T-cell (primary cell): ENCODE results near the gene ABCC12. TPM values are rescaled to one million over a fixed set of nuclear protein-coding genes. Genes with fewer than 3 reads are reported as not detected.

ENCODE experiments used
- ATAC-seq, 4 experiments: fragments of 200-7000 bp in 3 of 4; fragments of 150-1000 bp in 1 of 4; cut with Tn5 transposase; replicated peaks in 1 of 4; 1 replicate in 3 of 4; 2 replicates in 1 of 4; pipeline ENCODE4 v1.10.0; 2021; ENCODE audit warnings: moderate library complexity in 3 of 4, mild to moderate bottlenecking in 2 of 4, moderate number of reproducible peaks in 1 of 4
- CTCF ChIA-PET, 2 donors: fragments of 300-600 bp; sonication (Branson Sonifier 250); formaldehyde crosslinking; loops; one replicate each; lab custom pipeline; 2022; ENCODE audit warnings: antibody characterized with exemption in 2 of 2; lab: Charles Lee
- POLR2A ChIA-PET, 2 donors: fragments of 300-600 bp; sonication (Branson Sonifier 250); formaldehyde crosslinking; loops; one replicate each; lab custom pipeline; 2022; ENCODE audit warnings: antibody characterized with exemption in 2 of 2; lab: Charles Lee
- DNase-seq, 35 experiments: peaks; one replicate each; pipeline versions ENCODE4 v3.0.0 to v3.0.0-alpha.2; 2013 to 2023
- H3K27ac ChIP-seq: one replicate; pipeline ENCODE4 v1.5.1; 2013; ENCODE audit warnings: low read length
- H3K27me3 ChIP-seq, 2 experiments: replicated peaks in 1 of 2; 1 replicate in 1 of 2; 2 replicates in 1 of 2; pipeline versions ENCODE4 v1.6.1 to v1.7.0; 2013; ENCODE audit warnings: low read length in 1 of 2, mixed read lengths in 1 of 2; ENCODE audit not compliant: control insufficient read depth in 2 of 2, insufficient read depth in 2 of 2; ENCODE audit errors: extremely low read depth in 1 of 2
- H3K36me3 ChIP-seq, 2 donors: 1 replicate in 1 of 2; 2 replicates in 1 of 2; pipeline versions ENCODE4 v1.6.1 to v1.7.0; 2013; ENCODE audit warnings: low read length in 1 of 2; ENCODE audit not compliant: control insufficient read depth in 2 of 2, insufficient read depth in 1 of 2; ENCODE audit errors: extremely low read depth in 1 of 2
- H3K4me1 ChIP-seq, 2 experiments: 1 replicate in 1 of 2; 2 replicates in 1 of 2; pipeline versions ENCODE4 v1.6.1 to v1.7.0; 2013; ENCODE audit warnings: low read length in 2 of 2, mixed read lengths in 1 of 2; ENCODE audit not compliant: insufficient read depth in 2 of 2, control insufficient read depth in 1 of 2; ENCODE audit errors: extremely low read depth in 1 of 2
- H3K4me3 ChIP-seq, 2 donors: 1 replicate in 1 of 2; 2 replicates in 1 of 2; pipeline versions ENCODE4 v1.5.1 to v1.7.0; 2013; ENCODE audit warnings: mild to moderate bottlenecking in 2 of 2, low read length in 1 of 2, moderate library complexity in 1 of 2; ENCODE audit not compliant: control insufficient read depth in 1 of 2; ENCODE audit errors: extremely low read depth in 1 of 2
- H3K9me3 ChIP-seq: 2 replicates; pipeline ENCODE4 v1.7.0; 2013
- H3K27ac Mint-ChIP-seq, 2 donors: one replicate each; pipeline ENCODE4 v1.8.0; 2020 to 2021; ENCODE audit warnings: mild to moderate bottlenecking in 2 of 2, mixed read lengths in 2 of 2
- H3K27me3 Mint-ChIP-seq, 2 donors: one replicate each; pipeline ENCODE4 v1.8.0; 2021 to 2022; ENCODE audit warnings: mixed read lengths in 2 of 2
- H3K36me3 Mint-ChIP-seq: one replicate; pipeline ENCODE4 v1.8.0; 2021; ENCODE audit warnings: mixed read lengths
- H3K4me1 Mint-ChIP-seq, 3 donors: one replicate each; pipeline ENCODE4 v1.8.0; 2020 to 2022; ENCODE audit warnings: mixed read lengths in 3 of 3, mild to moderate bottlenecking in 1 of 3
- H3K4me3 Mint-ChIP-seq, 3 donors: one replicate each; pipeline ENCODE4 v1.8.0; 2020 to 2022; ENCODE audit warnings: mild to moderate bottlenecking in 3 of 3, mixed read lengths in 3 of 3, moderate library complexity in 3 of 3
- H3K9me3 Mint-ChIP-seq, 3 donors: one replicate each; pipeline ENCODE4 v1.8.0; 2020 to 2022; ENCODE audit warnings: mixed read lengths in 3 of 3
- WGBS: methylation state at CpG from one replicate; pipeline ENCODE4 v1.1.5; 2013; ENCODE audit warnings: missing lambda C conversion rate; ENCODE audit not compliant: insufficient coverage; 5-methylcytosine and 5-hydroxymethylcytosine counted together
- total RNA-seq, 35 experiments: library from RNA in 6 of 35; stranded (reverse) in 6 of 35; fragments of 120-200 nt in 1 of 35; gene quantifications; one replicate each; pipeline versions ENCODE4 v1.2.1 to v1.2.4 and lab custom pipeline; 2013 to 2026

Gene ABCC12
- total RNA-seq, 5 donors from 2014 or later (not counting 1 experiment from before 2014, with no cell fraction given) = not detected

DNA sequence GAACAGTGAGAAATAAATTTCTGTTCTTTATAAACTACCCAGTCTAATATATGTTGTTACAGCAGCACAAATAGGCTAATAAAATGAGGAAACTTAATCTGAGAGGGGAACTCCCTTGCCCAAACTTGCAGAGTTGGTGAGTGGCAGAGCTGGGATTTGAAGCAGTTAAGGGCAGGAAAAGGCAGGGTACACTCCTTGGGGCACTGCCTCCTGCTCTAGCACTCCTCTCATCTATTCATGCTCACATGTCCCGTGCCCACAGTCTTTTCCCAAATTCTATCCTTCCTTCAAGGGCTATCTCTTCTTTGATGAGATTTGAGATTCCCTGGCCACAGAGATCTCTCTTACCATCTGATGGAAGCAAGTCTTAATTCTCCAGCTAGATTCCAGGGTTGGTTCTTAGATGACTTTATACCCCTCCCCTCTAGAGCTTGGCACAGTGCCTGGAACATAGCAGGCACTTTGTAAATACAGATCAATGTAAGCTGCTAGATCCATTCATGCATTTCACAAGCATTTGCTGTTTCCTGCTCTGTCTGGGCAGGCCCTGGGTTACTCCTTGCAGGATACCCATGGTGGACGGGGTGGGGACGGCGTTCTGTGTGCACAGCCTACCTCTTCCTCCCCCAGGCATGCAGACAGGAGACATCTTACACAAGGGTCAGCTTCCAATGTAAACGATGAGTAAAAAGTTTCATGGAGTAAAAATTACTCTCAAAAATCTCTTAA, 39.2 kb upstream of the ABCC12 start:
- CTCF ChIA-PET = no interaction called here
- no peaks in the 10 kb centered on the region for H3K36me3 ChIP-seq
- H3K27ac ChIP-seq = no peak overlapping the region
- H3K9me3 Mint-ChIP-seq = peaks cover 0 to 3% (median 0%) of the 10 kb centered on the region in 3 donors
- H3K4me3 ChIP-seq = no peak overlapping the region
- H3K36me3 Mint-ChIP-seq = no peaks in the 10 kb centered on the region
- H3K27me3 ChIP-seq = peaks cover 0 to 3% of the 10 kb centered on the region in 2 experiments
- H3K4me1 ChIP-seq = no peaks in the 10 kb centered on the region
- H3K27me3 Mint-ChIP-seq = peaks cover 0 to 5% of the 10 kb centered on the region in 2 donors
- 78% methylated on average over 1 of the region's 5 CpGs for WGBS
- ATAC-seq = no peak
- H3K4me3 Mint-ChIP-seq = no peak overlapping the region
- POLR2A ChIA-PET = no interaction called here
- H3K9me3 ChIP-seq = no peaks in the 10 kb centered on the region
- no peak for DNase-seq
- no peaks in the 10 kb centered on the region for H3K4me1 Mint-ChIP-seq
- H3K27ac Mint-ChIP-seq = no peak overlapping the region

DNA sequence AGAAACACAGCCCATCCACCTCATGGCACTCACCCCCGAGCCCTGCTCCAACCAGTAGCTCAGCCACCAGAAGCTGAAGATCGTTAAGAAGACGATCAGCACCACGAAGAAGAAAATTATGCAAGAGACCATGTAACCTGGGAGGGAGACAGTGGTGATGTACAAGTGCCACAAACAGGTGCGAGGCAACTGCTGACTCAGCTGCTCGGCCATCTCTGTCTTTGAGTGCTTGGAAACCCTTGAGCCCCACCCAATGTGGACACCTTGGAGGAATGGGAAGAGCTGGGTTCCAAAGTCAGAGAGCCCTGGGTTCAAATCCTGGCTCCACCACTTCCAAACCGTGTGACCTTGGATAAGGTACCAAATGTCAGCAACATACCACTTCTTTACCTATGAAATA, 38.1 kb upstream of the ABCC12 start:
- Mint-ChIP-seq H3K4me3 (no peak overlapping the region), H3K4me1 (no peaks in the 10 kb centered on the region), H3K36me3 (no peaks in the 10 kb centered on the region), H3K9me3 (peaks cover 0 to 3% (median 0%) of the 10 kb centered on the region in 3 donors), H3K27me3 (peaks cover 0 to 5% of the 10 kb centered on the region in 2 donors), H3K27ac (no peak overlapping the region)
- 83% methylated on average over 2 of the region's 7 CpGs for WGBS
- H3K4me1 ChIP-seq = no peaks in the 10 kb centered on the region
- H3K36me3 ChIP-seq = no peaks in the 10 kb centered on the region
- peaks cover 0 to 3% of the 10 kb centered on the region in 2 experiments for H3K27me3 ChIP-seq
- no peak overlapping the region for H3K4me3 ChIP-seq
- ATAC-seq = no peak
- no peak overlapping the region for H3K27ac ChIP-seq
- H3K9me3 ChIP-seq = no peaks in the 10 kb centered on the region
- ChIA-PET POLR2A (no interaction called here), CTCF (no interaction called here)
- no peak for DNase-seq

DNA sequence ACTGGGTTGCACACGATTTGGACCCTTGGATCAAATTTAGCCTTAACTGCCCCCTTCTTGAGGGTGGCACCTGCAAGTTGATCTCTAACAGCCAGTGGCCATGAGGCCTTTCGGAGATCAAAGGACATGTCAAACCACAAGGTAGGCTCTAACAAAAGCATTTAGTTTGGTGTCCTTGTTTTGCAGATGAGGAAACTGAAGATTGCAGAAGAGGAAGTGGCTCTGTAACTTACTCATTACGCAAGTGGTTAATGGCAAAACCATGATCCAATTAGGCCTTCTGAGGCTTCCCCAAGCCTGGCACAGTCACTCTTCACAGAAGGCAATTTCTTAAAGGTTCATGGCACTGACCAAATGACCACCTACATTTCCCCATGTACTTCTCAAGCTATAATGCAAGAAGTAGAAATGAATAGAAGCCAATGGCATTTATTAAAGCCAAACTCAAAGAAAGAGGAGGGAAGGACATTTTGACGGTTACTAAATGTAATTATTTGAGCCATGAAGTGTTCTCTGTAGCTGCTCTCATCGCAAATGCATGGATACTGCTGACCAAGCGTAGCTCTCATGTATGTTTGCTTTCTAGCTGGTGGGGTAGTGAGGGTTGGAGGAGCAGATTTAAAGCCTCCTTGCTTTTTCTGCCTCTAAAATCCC, 32.8 kb upstream of the ABCC12 start:
- POLR2A ChIA-PET = no interaction called here
- ATAC-seq (no peak), DNase-seq (no peak)
- Histone ChIP-seq H3K27ac (no peak overlapping the region), H3K9me3 (no peaks in the 10 kb centered on the region), H3K4me1 (no peaks in the 10 kb centered on the region), H3K4me3 (no peak overlapping the region), H3K27me3 (peaks cover 0 to 3% of the 10 kb centered on the region in 2 experiments), H3K36me3 (no peaks in the 10 kb centered on the region)
- Mint-ChIP-seq H3K4me3 (no peak overlapping the region), H3K4me1 (peaks cover 0 to 7% (median 4%) of the 10 kb centered on the region in 3 donors), H3K27me3 (peaks cover 0 to 3% of the 10 kb centered on the region in 2 donors), H3K9me3 (no peaks in the 10 kb centered on the region), H3K36me3 (no peaks in the 10 kb centered on the region), H3K27ac (no peak overlapping the region)
- CTCF ChIA-PET = interaction anchor here in 1 of 2 donors (0.7 kb wide), 1 partner anchor 24 kb away, joined by 3 read pairs; no protein-coding TSS in a partner anchor
- 53% methylated on average over 3 of the region's 6 CpGs for WGBS

DNA sequence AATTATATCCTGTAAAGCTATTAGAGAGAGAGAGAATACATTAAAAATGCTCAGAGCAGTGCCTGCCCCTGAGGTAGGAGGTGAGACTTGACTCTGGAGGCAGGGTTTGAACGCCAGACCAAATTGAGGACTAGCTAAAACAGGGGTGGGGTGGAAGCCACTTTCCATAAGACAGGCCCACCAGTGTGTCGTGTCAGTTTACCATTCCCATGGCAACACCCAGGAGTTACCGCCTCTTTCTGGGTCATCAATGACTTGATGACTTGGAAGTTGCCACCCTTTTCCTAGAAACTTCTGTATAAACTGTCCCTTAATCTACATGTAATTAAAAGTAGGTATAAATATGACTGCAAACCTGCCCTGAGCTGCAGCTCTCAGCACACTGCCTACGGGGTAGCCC, 32.0 kb upstream of the ABCC12 start:
- POLR2A ChIA-PET = no interaction called here
- Mint-ChIP-seq H3K9me3 (no peaks in the 10 kb centered on the region), H3K36me3 (no peaks in the 10 kb centered on the region), H3K4me1 (peaks cover 0 to 7% (median 4%) of the 10 kb centered on the region in 3 donors), H3K4me3 (no peak overlapping the region), H3K27me3 (no peaks in the 10 kb centered on the region), H3K27ac (no peak overlapping the region)
- H3K4me1 ChIP-seq = no peaks in the 10 kb centered on the region
- H3K27me3 ChIP-seq = peaks cover 0 to 5% of the 10 kb centered on the region in 2 experiments
- no peak for ATAC-seq
- CTCF ChIA-PET = interaction anchor here in 1 of 2 donors (0.6 kb wide), 1 partner anchor 1150 kb away, joined by 5 read pairs; no protein-coding TSS in a partner anchor
- 81% methylated on average over 2 of the region's 4 CpGs for WGBS
- no peak overlapping the region for H3K27ac ChIP-seq
- no peak for DNase-seq
- no peaks in the 10 kb centered on the region for H3K9me3 ChIP-seq
- H3K36me3 ChIP-seq = no peaks in the 10 kb centered on the region
- no peak overlapping the region for H3K4me3 ChIP-seq

DNA sequence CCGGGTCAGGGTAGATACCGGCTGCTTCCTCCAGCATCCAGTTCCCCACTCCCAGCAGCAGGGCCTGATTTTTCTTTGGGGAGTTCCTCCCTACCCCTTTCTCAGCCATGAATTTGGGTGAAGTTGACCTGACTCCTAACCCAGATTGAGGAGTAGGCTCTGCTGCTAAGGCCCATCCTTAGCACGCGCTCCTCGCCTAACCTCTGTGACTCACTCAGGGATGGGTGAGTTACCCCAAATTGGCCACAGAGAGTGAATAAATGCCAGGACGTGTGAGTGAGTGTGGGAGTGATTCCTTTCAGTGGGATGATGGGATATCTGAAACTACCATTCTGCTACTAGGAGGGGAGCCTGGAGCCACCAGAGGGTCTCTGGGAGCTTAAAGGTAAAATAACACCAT, 28.9 kb upstream of the ABCC12 start:
- Histone ChIP-seq H3K27me3 (peaks cover 0 to 5% of the 10 kb centered on the region in 2 experiments), H3K27ac (no peak overlapping the region), H3K36me3 (no peaks in the 10 kb centered on the region), H3K4me1 (no peaks in the 10 kb centered on the region), H3K4me3 (no peak overlapping the region), H3K9me3 (no peaks in the 10 kb centered on the region)
- ATAC-seq = no peak
- Mint-ChIP-seq H3K9me3 (no peaks in the 10 kb centered on the region), H3K36me3 (no peaks in the 10 kb centered on the region), H3K27me3 (no peaks in the 10 kb centered on the region), H3K4me3 (no peak overlapping the region), H3K4me1 (peaks cover 0 to 7% (median 4%) of the 10 kb centered on the region in 3 donors), H3K27ac (no peak overlapping the region)
- ChIA-PET CTCF (no interaction called here), POLR2A (no interaction called here)
- DNase-seq = no peak
- 95% methylated on average over 4 of the region's 6 CpGs for WGBS

DNA sequence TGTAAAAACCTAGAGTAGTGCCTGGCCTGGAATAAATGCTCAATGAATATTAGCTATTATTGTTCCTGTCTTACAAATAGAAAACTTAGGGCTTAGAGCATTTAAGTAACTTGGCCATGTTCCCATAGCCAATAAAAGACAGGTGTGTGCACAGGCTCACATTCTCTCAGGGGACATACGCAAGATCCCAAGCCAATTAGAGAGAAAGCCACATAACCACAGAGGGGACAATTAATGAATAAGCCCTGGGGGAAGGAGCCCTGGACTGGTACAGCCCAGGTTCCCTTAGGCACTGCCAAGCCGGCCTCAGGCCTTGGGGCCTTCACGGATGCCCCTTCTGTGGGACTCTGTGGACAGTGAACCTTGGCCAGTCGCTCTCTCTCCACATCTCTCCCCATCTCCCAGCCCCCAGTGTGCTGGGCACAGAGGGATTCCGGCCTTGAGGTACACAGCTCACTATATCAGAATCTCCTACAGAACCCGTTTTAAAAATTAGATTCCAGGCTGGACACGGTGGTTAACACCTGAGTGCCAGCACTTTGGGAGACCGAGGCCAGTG, 27.3 kb upstream of the ABCC12 start:
- POLR2A ChIA-PET = interaction anchor here in 1 of 2 donors (0.6 kb wide), 1 partner anchor 73 kb away, joined by 3 read pairs; no protein-coding TSS in a partner anchor
- Histone ChIP-seq H3K4me1 (no peaks in the 10 kb centered on the region), H3K9me3 (no peaks in the 10 kb centered on the region), H3K4me3 (no peak overlapping the region), H3K36me3 (no peaks in the 10 kb centered on the region), H3K27ac (no peak overlapping the region), H3K27me3 (peaks cover 0 to 12% of the 10 kb centered on the region in 2 experiments)
- Mint-ChIP-seq H3K27ac (no peak overlapping the region), H3K4me1 (peaks cover 0 to 2% (median under 1%) of the 10 kb centered on the region in 3 donors), H3K27me3 (peaks cover 0 to 3% of the 10 kb centered on the region in 2 donors), H3K9me3 (no peaks in the 10 kb centered on the region), H3K36me3 (no peaks in the 10 kb centered on the region), H3K4me3 (no peak overlapping the region)
- no peak for DNase-seq
- CTCF ChIA-PET = no interaction called here
- no peak for ATAC-seq
- 77% methylated on average over 7 of the region's 8 CpGs for WGBS
